Occipital lobe (tissue), 3 donors: ENCODE results near the gene ERP29. TPM values are rescaled to one million over a fixed set of nuclear protein-coding genes. Genes with fewer than 3 reads are reported as not detected.
"Not testable (repeated sequence)": the region's sequence is repeated elsewhere in the genome, so short reads cannot be mapped to it uniquely, and the experiment has no call there.

ENCODE experiments used
- DNase-seq: peaks from one replicate; lab custom pipeline; 2025; lab: John Stamatoyannopoulos, UW
- small RNA-seq: library from RNA; depleted of rRNA; stranded (forward); fragments of <200 nt; gene quantifications from one replicate; pipeline ENCODE3, GENCODE V24; 2014
- total RNA-seq: library from RNA; depleted of rRNA; stranded (reverse); fragments of >200 nt; gene quantifications from one replicate; pipeline ENCODE4 v1.2.3, GENCODE V29; 2014

ERP29 gene
- total RNA-seq, 1 donor from 2014 or later = 44.8 TPM

DNA sequence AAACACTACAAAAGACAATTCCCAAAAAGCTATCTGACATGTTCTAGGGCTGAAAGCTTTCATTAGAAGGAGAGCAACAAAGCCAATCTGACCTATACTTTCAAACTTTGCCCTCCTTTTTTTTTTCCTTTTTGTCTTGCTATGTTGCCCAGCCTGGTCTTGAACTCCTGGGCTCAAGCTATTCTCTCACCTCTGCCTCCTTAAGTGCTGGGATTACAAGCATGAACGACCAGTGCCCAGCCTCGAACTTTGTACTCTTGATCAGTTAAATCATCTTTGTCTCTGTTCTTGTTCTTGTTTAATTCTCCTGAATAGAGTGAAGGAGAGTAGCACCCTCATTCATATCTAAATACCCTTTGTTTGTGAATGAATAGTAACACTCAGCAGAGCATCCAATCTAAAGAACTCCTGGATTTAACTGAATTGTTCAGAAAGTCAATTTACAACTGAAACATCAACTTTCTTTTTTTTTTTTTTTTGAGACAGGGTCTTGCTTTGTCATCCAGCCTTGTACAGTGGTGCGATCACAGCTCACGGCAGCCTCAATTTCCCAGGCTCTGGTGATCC, 22.1 kb downstream of the ERP29 start:
- no peak for DNase-seq

DNA sequence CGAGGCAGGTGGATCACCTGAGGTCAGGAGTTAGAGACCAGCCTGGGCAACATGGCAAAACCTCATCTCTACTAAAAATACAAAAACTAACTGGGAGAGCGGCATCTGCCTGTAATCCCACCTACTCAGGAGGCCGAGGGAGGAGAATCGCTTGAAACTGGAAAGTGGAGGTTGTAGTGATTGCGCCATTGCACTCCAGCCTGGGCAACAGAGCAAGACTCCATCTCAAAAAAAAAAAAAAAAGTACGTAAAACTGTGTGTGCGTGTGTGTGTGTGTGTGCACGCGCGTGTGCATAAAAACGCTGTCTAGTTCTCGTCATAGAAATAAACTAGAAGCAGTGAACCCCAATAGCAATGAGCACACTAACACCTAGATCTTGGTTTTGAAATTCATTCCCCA, 23.4 kb downstream of the ERP29 start:
- DNase-seq = not testable (repeated sequence)

DNA sequence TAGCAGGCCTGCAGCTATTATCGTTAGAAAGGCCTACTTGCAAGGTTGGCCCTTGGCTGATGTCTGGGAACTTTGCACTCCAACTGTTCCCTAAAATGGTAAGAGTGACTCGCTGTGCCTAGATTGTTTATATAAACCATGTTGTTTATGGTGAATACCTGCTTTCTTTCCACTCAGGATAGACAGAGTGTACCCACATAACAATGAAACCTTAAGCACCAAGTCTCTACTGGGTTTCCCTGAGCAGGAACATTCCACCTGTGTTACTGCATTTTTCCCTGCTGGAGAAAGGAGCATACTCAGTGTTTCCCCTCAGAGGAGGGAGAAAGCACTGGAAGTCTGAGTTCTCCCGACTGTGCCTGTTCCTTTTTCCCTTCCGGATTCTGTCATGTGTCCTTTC, 32.8 kb downstream of the ERP29 start:
- no peak for DNase-seq

DNA sequence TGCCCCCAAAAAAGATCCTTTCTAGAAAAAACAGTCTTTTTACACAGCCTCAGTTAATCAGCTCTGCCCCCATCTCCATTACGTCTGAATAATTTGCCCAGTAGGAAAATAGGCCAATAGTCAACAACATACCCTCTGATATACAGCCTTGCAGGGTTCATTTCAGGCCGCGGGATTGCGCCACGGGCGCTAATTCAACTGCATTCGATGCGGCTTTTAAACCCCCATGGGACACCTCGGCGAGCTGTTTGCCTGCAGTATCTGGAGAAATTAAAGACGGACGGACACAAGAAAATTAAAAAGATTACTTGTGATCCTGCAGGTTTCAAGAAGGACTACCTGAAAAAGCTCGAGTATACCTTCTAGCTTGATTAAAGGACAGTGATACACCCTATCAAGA, 36.1 kb downstream of the ERP29 start:
- DNase-seq = no peak

DNA sequence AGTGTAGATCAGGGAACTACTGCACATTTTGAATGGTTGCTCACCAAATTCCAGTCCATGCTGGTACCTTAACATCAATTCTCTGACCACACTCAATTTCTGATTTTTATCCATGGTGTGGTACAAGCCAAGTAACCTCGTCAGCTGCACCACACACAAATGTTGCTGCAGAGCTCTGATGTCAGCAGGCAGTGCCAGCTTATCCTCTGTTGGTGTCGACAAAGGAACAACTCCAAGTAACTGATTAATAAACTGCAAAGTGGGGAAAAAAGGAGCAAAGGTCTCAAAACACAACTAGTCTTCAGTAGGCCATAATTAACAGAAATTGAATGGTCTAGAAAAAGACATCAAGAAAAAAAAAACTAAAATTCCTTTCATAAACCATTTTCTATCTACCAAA, 47.9 kb downstream of the ERP29 start:
- no peak for DNase-seq

DNA sequence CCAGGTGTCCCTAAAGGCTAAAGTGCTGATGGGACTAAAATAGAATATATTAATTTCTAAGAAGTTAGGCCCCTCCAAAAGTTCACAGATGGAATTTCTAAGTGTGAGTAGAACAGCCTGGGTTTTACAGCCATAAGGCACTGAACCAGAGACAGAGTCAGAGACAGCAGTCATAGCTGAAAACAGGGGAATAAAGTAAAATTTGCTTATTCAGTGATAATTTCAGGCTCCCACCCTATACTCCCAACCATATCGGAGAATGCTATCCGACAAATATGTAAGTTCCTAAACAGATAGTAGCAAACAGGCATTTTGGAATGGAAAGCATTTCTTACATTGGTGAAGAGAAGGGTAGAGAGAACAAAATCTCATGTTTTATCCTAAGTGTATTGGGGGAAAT, 50.0 kb downstream of the ERP29 start:
- DNase-seq = no peak

DNA sequence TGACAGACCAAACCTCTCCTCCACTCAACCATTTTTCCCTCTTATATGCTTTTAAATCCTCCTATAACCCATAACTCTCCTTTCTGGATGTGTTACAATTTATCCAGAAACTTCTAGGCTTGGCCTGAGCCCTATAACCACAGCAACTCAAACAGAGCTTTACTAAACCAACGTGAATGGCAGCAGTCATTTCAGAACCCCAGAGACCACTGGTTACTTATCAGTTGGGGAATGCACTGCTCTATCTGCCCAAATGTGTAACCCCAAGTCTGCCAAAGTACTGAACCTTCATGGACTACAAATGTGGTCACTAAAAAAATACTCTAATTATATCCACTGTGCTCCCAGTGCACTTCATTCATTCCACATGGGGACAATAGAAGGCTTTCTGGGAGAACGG, 53.3 kb downstream of the ERP29 start:
- DNase-seq = no peak

Small RNA genes lying within 50 kb of the gene (small RNA-seq; reads per million reads assigned to genes)
- not detected for gene AC004024.1
- not detected for gene MIR3657
- gene RF00019 = not detected

Other genes with a start within 250 kb of the ERP29 start
- 15.4 TPM for gene ALDH2, start 246.5 kb upstream of the ERP29 start, total RNA-seq
- 33.8 TPM for gene MAPKAPK5, start 171.2 kb upstream of the ERP29 start, total RNA-seq
- 33.1 TPM for gene TMEM116, start 261 bp upstream of the ERP29 start, total RNA-seq
- gene NAA25, start 95.4 kb downstream of the ERP29 start, total RNA-seq = 37.6 TPM
- 46.5 TPM for gene TRAFD1, start 112.1 kb downstream of the ERP29 start, total RNA-seq